Astrocyte (in vitro differentiated cells and primary cell): ENCODE results near the gene STARD8.

Experiments
- EZH2 ChIP-seq: IDR thresholded peaks from 2 replicates; pipeline ENCODE4 v1.6.1; 2012; ENCODE audit warnings: mild to moderate bottlenecking, low read length, inconsistent platforms; ENCODE audit not compliant: insufficient read depth
- TF ChIP-seq, protein P1 (sequence below): IDR thresholded peaks from 2 replicates; pipeline ENCODE4 v1.5.1; 2011; ENCODE audit warnings: low read depth, mild to moderate bottlenecking, inconsistent platforms, low read length, moderate library complexity; ENCODE audit not compliant: insufficient read depth

GRCh38 chrX:68724531-68725020 lies 77.1 kb downstream of the STARD8 start:
- TF ChIP-seq, protein P1, sequence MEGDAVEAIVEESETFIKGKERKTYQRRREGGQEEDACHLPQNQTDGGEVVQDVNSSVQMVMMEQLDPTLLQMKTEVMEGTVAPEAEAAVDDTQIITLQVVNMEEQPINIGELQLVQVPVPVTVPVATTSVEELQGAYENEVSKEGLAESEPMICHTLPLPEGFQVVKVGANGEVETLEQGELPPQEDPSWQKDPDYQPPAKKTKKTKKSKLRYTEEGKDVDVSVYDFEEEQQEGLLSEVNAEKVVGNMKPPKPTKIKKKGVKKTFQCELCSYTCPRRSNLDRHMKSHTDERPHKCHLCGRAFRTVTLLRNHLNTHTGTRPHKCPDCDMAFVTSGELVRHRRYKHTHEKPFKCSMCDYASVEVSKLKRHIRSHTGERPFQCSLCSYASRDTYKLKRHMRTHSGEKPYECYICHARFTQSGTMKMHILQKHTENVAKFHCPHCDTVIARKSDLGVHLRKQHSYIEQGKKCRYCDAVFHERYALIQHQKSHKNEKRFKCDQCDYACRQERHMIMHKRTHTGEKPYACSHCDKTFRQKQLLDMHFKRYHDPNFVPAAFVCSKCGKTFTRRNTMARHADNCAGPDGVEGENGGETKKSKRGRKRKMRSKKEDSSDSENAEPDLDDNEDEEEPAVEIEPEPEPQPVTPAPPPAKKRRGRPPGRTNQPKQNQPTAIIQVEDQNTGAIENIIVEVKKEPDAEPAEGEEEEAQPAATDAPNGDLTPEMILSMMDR, result no peak
- no peak for TF ChIP-seq EZH2
